ENCODE results near the gene CEMP1. TPM values are rescaled to one million over a fixed set of nuclear protein-coding genes. Genes with fewer than 3 reads are reported as not detected.
"Not testable (repeated sequence)": the region's sequence is repeated elsewhere in the genome, so short reads cannot be mapped to it uniquely, and the experiment has no call there.

Gene CEMP1
- total RNA-seq, 1 experiment from 2014 or later: 0.15 TPM

- H3K4me3 Mint-ChIP-seq; POLR2A ChIA-PET; CTCF ChIA-PET; H3K27ac Mint-ChIP-seq; H3K36me3 Mint-ChIP-seq; DNase-seq (ENCODE audit: low spot score); H3K9me3 Mint-ChIP-seq; ATAC-seq; H3K27me3 Mint-ChIP-seq (ENCODE audit: low read depth): not testable (repeated sequence)
- peak; percentile 39; the same call in 1 of the 2 replicates for TF ChIP-seq GABPB1 (CRISPR knock-in tag; IDR thresholded peaks at IDR 0.05)
- H3K4me1 Mint-ChIP-seq: peaks cover 12% of the 10 kb centered on the region
Observed at GRCh38 chr16:2541409-2541808, 10.2 kb upstream of the CEMP1 start.

- POLR2A ChIA-PET; H3K4me3 Mint-ChIP-seq; H3K27me3 Mint-ChIP-seq (ENCODE audit: low read depth); ATAC-seq; H3K9me3 Mint-ChIP-seq; CTCF ChIA-PET; DNase-seq (ENCODE audit: low spot score); H3K27ac Mint-ChIP-seq; H3K36me3 Mint-ChIP-seq: not testable (repeated sequence)
- peaks cover 12% of the 10 kb centered on the region for H3K4me1 Mint-ChIP-seq
Observed at GRCh38 chr16:2540912-2541311, 9.7 kb upstream of the CEMP1 start.

GRCh38 chr16:2539845-2540458 lies 8.7 kb upstream of the CEMP1 start:
- ATAC-seq (peak; percentile 22), DNase-seq (ENCODE audit: low spot score) (peak; percentile 74)
- POLR2A ChIA-PET; H3K27me3 Mint-ChIP-seq (ENCODE audit: low read depth); H3K27ac Mint-ChIP-seq; H3K36me3 Mint-ChIP-seq; CTCF ChIA-PET; H3K9me3 Mint-ChIP-seq: not testable (repeated sequence)
- Mint-ChIP-seq H3K4me1 (peaks cover 12% of the 10 kb centered on the region), H3K4me3 (peak overlapping the region; percentile 75)

- POLR2A ChIA-PET; H3K27me3 Mint-ChIP-seq (ENCODE audit: low read depth); DNase-seq (ENCODE audit: low spot score); ATAC-seq; H3K27ac Mint-ChIP-seq; H3K36me3 Mint-ChIP-seq; H3K9me3 Mint-ChIP-seq: not testable (repeated sequence)
- Mint-ChIP-seq H3K4me1 (peaks cover 12% of the 10 kb centered on the region), H3K4me3 (peak overlapping the region; percentile 75)
- CTCF ChIA-PET: interaction anchor here (0.6 to 0.7 kb wide), 2 partner anchors 51 to 110 kb away, joined by 3 to 4 read pairs; no protein-coding TSS in a partner anchor
Observed at GRCh38 chr16:2539192-2539844, 8.1 kb upstream of the CEMP1 start.

- Mint-ChIP-seq H3K27ac (peak within 1 kb of the TSS; percentile 76), H3K9me3 (no peaks in the 10 kb centered on the region), H3K4me3 (peak within 1 kb of the TSS; percentile 75), H3K27me3 (ENCODE audit: low read depth) (peaks cover 8% of the 10 kb centered on the region; the same call in 1 of the 2 replicates), H3K4me1 (peaks cover 12% of the 10 kb centered on the region), H3K36me3 (no peaks in the 10 kb centered on the region)
- POLR2A ChIA-PET: interaction anchor here (0.5 to 1.1 kb wide), 4 partner anchors 17 to 222 kb away, joined by 3 to 7 read pairs (median 5); partner anchors contain the start of gene ATP6V0C
- peak; percentile 93 for DNase-seq (ENCODE audit: low spot score)
- TF ChIP-seq NFYB (CRISPR knock-in tag; conservative IDR thresholded peaks at IDR 0.05; ENCODE audit: low read depth) (peak; percentile 61), TEAD1 (CRISPR knock-in tag; IDR thresholded peaks at IDR 0.05) (no peak), PRDM15 (CRISPR knock-in tag; IDR thresholded peaks at IDR 0.05) (peak; percentile 75), SP1 (CRISPR knock-in tag; conservative IDR thresholded peaks at IDR 0.05) (peak; percentile 78; the same call in 1 of the 2 replicates), ESRRA (CRISPR knock-in tag; IDR thresholded peaks at IDR 0.05; ENCODE audit: borderline replicate concordance) (0 out of 2 replicates have a peak, but pooled peaks have one; percentile 31), ZNF416 (CRISPR knock-in tag; IDR thresholded peaks at IDR 0.05) (peak; percentile 56; the same call in 1 of the 2 replicates), ZNF671 (CRISPR knock-in tag; IDR thresholded peaks at IDR 0.05) (no peak)
- CTCF ChIA-PET: interaction anchor here (0.6 to 1.0 kb wide), 4 partner anchors 25 to 514 kb away, joined by 3 to 5 read pairs (median 3); partner anchors contain the start of gene ATP6V0C
- ATAC-seq: peak; percentile 94
Observed at GRCh38 chr16:2537451-2538379, 6.5 kb upstream of the CEMP1 start, which contains the start of gene PDPK1. Gene PDPK1, plus strand, starts transcription at chr16:2538021. Its CDS starts 92 bp downstream, at chr16:2538113.
